Hepatocyte (in vitro differentiated cells): ENCODE data around the gene SLC29A3. TPM values are rescaled to one million over a fixed set of nuclear protein-coding genes. Genes with fewer than 3 reads are reported as not detected.

Experiments used
- DNase-seq: peaks from one replicate; pipeline ENCODE4 v3.0.0-alpha.2; 2016; ENCODE audit warnings: low spot score
- H2AFZ ChIP-seq: fragments of 200-600 bp; sonication (generic); 2 replicates; pipeline ENCODE4 v1.6.0; 2016; ENCODE audit warnings: antibody characterized with exemption, mild to moderate bottlenecking
- H3K27ac ChIP-seq: fragments of 200-600 bp; sonication (generic); 2 replicates; pipeline ENCODE4 v1.5.1; 2016; ENCODE audit warnings: mild to moderate bottlenecking
- H3K27me3 ChIP-seq: fragments of 200-600 bp; sonication (generic); 2 replicates; pipeline ENCODE4 v1.6.1; 2016
- H3K36me3 ChIP-seq: fragments of 200-600 bp; sonication (generic); replicated peaks from 2 replicates; pipeline ENCODE4 v1.5.1; 2016; ENCODE audit warnings: low read depth; ENCODE audit not compliant: insufficient read depth
- H3K4me1 ChIP-seq: fragments of 200-600 bp; sonication (generic); 2 replicates; pipeline ENCODE4 v1.5.1; 2016; ENCODE audit warnings: mild to moderate bottlenecking, moderate library complexity; ENCODE audit not compliant: insufficient read depth
- H3K4me2 ChIP-seq: fragments of 200-600 bp; sonication (generic); 2 replicates; pipeline ENCODE4 v1.6.0; 2016
- H3K4me3 ChIP-seq: fragments of 200-600 bp; sonication (generic); 2 replicates; pipeline ENCODE4 v1.5.1; 2016; ENCODE audit warnings: mild to moderate bottlenecking
- H3K79me2 ChIP-seq: fragments of 200-600 bp; sonication (generic); 2 replicates; pipeline ENCODE4 v1.6.0; 2017; ENCODE audit warnings: mild to moderate bottlenecking
- H3K9me2 ChIP-seq: fragments of 200-600 bp; sonication (generic); replicated peaks from 2 replicates; pipeline ENCODE4 v1.6.0; 2017; ENCODE audit warnings: mild to moderate bottlenecking; ENCODE audit not compliant: insufficient read depth
- H3K9me3 ChIP-seq: fragments of 200-600 bp; sonication (generic); 2 replicates; pipeline ENCODE4 v1.5.1; 2016; ENCODE audit warnings: low read depth, mild to moderate bottlenecking
- H4K20me1 ChIP-seq: fragments of 200-600 bp; sonication (generic); 2 replicates; pipeline ENCODE4 v1.6.0; 2016; ENCODE audit warnings: mild to moderate bottlenecking; ENCODE audit not compliant: insufficient read depth, poor library complexity, severe bottlenecking
- EZH2 ChIP-seq: fragments of 200-600 bp; sonication (generic); IDR thresholded peaks from 2 replicates; pipeline ENCODE4 v1.6.1; 2016; ENCODE audit warnings: antibody characterized with exemption, mild to moderate bottlenecking, borderline replicate concordance
- EZH2phosphoT487 ChIP-seq: fragments of 200-600 bp; sonication (generic); IDR thresholded peaks from one replicate; pipeline ENCODE4 v1.6.1; 2018; ENCODE audit warnings: antibody characterized with exemption, mild to moderate bottlenecking, low read depth, moderate library complexity; ENCODE audit not compliant: unreplicated experiment, severe bottlenecking
- WGBS: methylation state at CpG from one replicate; pipeline ENCODE4 v1.1.6; 2016; ENCODE audit warnings: low lambda C conversion rate; ENCODE audit errors: missing lambda C conversion rate; 5-methylcytosine and 5-hydroxymethylcytosine counted together
- polyA plus RNA-seq: library from polyadenylated mRNA; unstranded; fragments of >200 nt; fragmentation: Nextera tagmentation; extraction: Ambion mirVana; gene quantifications from 2 replicates; pipeline ENCODE4 v1.2.1, GENCODE V29; 2016
- total RNA-seq: library from RNA; depleted of rRNA; stranded (reverse); fragments of >200 nt; gene quantifications from 2 replicates; pipeline ENCODE4 v1.2.3, GENCODE V29; 2014
- TF ChIP-seq, protein P1 (sequence below): fragments of 200-600 bp; sonication (generic); IDR thresholded peaks from 2 replicates; pipeline ENCODE4 v1.5.1; 2016; ENCODE audit warnings: antibody characterized with exemption, mild to moderate bottlenecking; ENCODE audit not compliant: poor library complexity

Gene SLC29A3
- total and polyA plus RNA-seq, 2 experiments from 2014 or later, result 8.4 to 12.0 TPM

DNA sequence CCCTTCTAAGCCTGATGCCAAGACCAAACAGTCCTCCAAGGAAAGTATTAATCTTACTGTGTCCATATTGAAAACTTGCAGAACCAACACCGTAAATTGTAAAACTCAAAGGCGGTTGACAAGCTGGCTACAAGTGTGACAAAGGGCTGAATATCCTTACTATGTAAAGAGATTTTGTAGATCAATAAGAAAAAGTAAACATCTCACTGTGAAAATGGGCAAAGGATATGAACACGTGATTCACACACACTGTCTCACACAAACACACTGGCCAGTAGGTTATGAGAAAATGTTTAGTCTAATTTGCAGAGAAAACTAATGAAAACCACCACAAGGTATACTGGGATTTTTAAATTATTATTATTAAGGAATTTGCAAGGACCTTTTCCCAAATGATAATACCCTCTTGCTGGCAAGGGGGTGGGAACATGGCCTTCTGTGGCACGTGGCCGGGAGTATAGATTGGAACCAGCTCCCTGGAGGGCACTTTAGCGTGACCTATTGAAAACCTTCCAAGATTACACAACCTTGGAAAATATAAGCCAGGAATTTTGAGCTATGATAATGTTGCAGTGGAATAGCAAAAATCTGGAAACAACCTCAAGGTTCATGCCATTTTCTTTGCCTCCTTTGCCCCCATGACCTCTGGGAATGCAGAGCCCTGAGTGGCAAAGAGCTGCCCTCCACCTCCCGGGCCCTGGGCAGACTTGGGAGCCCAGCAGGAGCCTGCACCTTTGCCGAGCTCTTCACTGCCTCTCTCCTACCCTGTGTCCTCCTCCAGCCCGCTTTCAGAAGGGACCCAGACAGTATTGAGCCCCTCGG lies 26.2 kb upstream of the SLC29A3 start:
- Histone ChIP-seq H3K4me2 (no peak overlapping the region), H3K27me3 (no peaks in the 10 kb centered on the region), H3K36me3 (no peaks in the 10 kb centered on the region), H3K27ac (no peak overlapping the region), H3K9me3 (no peaks in the 10 kb centered on the region), H3K4me1 (peaks cover 8% of the 10 kb centered on the region), H3K79me2 (no peaks in the 10 kb centered on the region), H3K4me3 (no peak overlapping the region), H2AFZ (no peak overlapping the region), H4K20me1 (no peaks in the 10 kb centered on the region), H3K9me2 (no peaks in the 10 kb centered on the region)
- DNase-seq, result no peak
- TF ChIP-seq, protein P1, sequence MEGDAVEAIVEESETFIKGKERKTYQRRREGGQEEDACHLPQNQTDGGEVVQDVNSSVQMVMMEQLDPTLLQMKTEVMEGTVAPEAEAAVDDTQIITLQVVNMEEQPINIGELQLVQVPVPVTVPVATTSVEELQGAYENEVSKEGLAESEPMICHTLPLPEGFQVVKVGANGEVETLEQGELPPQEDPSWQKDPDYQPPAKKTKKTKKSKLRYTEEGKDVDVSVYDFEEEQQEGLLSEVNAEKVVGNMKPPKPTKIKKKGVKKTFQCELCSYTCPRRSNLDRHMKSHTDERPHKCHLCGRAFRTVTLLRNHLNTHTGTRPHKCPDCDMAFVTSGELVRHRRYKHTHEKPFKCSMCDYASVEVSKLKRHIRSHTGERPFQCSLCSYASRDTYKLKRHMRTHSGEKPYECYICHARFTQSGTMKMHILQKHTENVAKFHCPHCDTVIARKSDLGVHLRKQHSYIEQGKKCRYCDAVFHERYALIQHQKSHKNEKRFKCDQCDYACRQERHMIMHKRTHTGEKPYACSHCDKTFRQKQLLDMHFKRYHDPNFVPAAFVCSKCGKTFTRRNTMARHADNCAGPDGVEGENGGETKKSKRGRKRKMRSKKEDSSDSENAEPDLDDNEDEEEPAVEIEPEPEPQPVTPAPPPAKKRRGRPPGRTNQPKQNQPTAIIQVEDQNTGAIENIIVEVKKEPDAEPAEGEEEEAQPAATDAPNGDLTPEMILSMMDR, result no peak
- TF ChIP-seq EZH2, result no peak
- no peak for TF ChIP-seq EZH2phosphoT487
- 91% methylated on average over 10 of the region's 10 CpGs for WGBS

- Histone ChIP-seq H3K4me3 (no peak overlapping the region), H3K27ac (no peak overlapping the region), H2AFZ (no peak overlapping the region), H3K4me1 (peaks cover 8% of the 10 kb centered on the region), H3K79me2 (no peaks in the 10 kb centered on the region), H3K4me2 (no peak overlapping the region), H3K36me3 (no peaks in the 10 kb centered on the region), H3K27me3 (no peaks in the 10 kb centered on the region), H3K9me3 (no peaks in the 10 kb centered on the region), H3K9me2 (no peaks in the 10 kb centered on the region), H4K20me1 (no peaks in the 10 kb centered on the region)
- no peak for DNase-seq
- WGBS, result 93% methylated on average over 19 of the region's 19 CpGs
- TF ChIP-seq, protein P1, result no peak
- TF ChIP-seq EZH2phosphoT487 (no peak), EZH2 (no peak)
Observed at GRCh38 chr10:71293446-71294084, 25.5 kb upstream of the SLC29A3 start.

DNA sequence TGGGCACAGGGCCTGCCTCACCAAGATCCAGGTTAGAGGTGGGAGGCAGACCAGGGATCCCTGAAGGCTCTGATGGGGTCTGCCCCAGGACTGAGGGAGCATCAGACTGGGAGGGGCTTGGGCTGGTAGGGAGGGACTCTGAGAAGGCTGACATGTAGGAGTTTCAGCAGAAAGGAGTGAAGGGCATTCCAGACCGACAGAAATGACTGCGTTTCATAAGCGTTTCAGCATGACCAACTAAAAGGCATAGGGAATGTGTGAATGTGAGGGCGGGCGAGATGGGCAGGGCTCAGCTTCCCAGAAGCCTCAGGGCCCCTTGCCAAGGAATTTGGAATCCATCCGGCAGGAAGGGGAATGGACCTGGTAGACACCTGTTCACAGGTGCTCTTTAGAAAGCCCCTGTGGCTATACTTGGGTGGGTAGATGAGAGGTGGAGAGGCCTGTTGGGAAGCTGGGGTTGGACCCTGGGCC lies 24.9 kb upstream of the SLC29A3 start:
- Histone ChIP-seq H3K27ac (no peak overlapping the region), H3K79me2 (no peaks in the 10 kb centered on the region), H3K9me2 (no peaks in the 10 kb centered on the region), H3K4me2 (no peak overlapping the region), H4K20me1 (no peaks in the 10 kb centered on the region), H3K36me3 (no peaks in the 10 kb centered on the region), H3K4me3 (no peak overlapping the region), H2AFZ (no peak overlapping the region), H3K9me3 (no peaks in the 10 kb centered on the region), H3K4me1 (peaks cover 8% of the 10 kb centered on the region), H3K27me3 (no peaks in the 10 kb centered on the region)
- 95% methylated on average over 6 of the region's 6 CpGs for WGBS
- no peak for DNase-seq
- no peak for TF ChIP-seq EZH2phosphoT487
- TF ChIP-seq EZH2, result no peak
- TF ChIP-seq, protein P1, result no peak
